NT2/D1 (cell line): ENCODE data around the gene PLEKHA7.
"Not testable (repeated sequence)": the region's sequence is repeated elsewhere in the genome, so short reads cannot be mapped to it uniquely, and the experiment has no call there.

Experiments
- DNase-seq: peaks from one replicate; pipeline ENCODE4 v3.0.0-alpha.2; 2011; ENCODE audit warnings: low read depth, low spot score
- H3K27me3 ChIP-seq: 2 replicates; pipeline ENCODE4 v1.6.0; 2011; ENCODE audit warnings: mild to moderate bottlenecking; ENCODE audit not compliant: insufficient read length, insufficient read depth
- H3K36me3 ChIP-seq: 2 replicates; pipeline ENCODE4 v1.6.1; 2011; ENCODE audit warnings: mild to moderate bottlenecking, low read length, mixed read lengths; ENCODE audit not compliant: insufficient read depth, insufficient read length
- H3K4me1 ChIP-seq: 2 replicates; pipeline ENCODE4 v1.5.1; 2011; ENCODE audit not compliant: insufficient read depth, insufficient read length
- H3K4me3 ChIP-seq: 2 replicates; pipeline ENCODE4 v1.5.1; 2011; ENCODE audit warnings: low read depth; ENCODE audit not compliant: insufficient read length
- H3K9ac ChIP-seq: 2 replicates; pipeline ENCODE4 v1.6.0; 2011; ENCODE audit warnings: low read depth; ENCODE audit not compliant: insufficient read length
- H3K9me3 ChIP-seq: 2 replicates; pipeline ENCODE4 v1.5.1; 2011; ENCODE audit warnings: mild to moderate bottlenecking, low read length; ENCODE audit not compliant: insufficient read depth
- SUZ12 ChIP-seq: IDR thresholded peaks from 2 replicates; pipeline ENCODE4 v1.6.1; 2011; ENCODE audit not compliant: insufficient read length, insufficient read depth; ENCODE audit errors: extremely low read depth
- YY1 ChIP-seq: IDR thresholded peaks from 2 replicates; pipeline ENCODE4 v1.6.1; 2011; ENCODE audit not compliant: insufficient read length, insufficient read depth
- ZNF274 ChIP-seq: IDR thresholded peaks from 2 replicates; pipeline ENCODE4 v1.6.1; 2011; ENCODE audit warnings: mild to moderate bottlenecking, low read depth, low read length

Gene PLEKHA7

DNA sequence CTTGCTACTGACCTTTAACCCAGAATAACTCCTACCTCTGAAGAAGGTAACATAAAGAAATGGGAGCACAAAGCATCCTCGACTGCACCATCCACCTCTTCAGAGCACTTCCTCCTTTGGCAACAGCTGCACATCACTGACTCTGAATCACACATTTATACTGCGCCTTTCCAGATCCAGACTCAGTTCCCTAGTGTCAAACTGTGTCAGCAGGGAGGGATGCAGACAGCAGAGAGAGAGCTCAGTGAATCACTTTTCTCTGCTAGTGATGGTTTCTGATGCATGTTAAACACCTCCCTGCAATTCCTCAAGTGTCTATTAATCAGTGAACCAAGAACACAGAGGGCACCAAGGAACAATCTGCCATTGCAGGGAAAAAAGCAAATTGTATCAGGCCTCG, 118.9 kb downstream of the PLEKHA7 start:
- no peak overlapping the region for H3K4me3 ChIP-seq
- H3K9ac ChIP-seq = no peak overlapping the region
- 0 out of 2 replicates have a peak, but pooled peaks cover 2% of the 10 kb centered on the region for H3K9me3 ChIP-seq
- DNase-seq = no peak
- TF ChIP-seq SUZ12 (no peak), ZNF274 (no peak), YY1 (no peak)
- no peaks in the 10 kb centered on the region for H3K4me1 ChIP-seq
- H3K27me3 ChIP-seq = peaks cover 79% of the 10 kb centered on the region
- no peaks in the 10 kb centered on the region for H3K36me3 ChIP-seq

- Histone ChIP-seq H3K4me1 (no peaks in the 10 kb centered on the region), H3K4me3 (no peak overlapping the region), H3K9ac (no peak overlapping the region), H3K36me3 (no peaks in the 10 kb centered on the region), H3K9me3 (peaks cover 14% of the 10 kb centered on the region; the same call in 1 of the 2 replicates), H3K27me3 (peaks cover 62% of the 10 kb centered on the region)
- DNase-seq = no peak
- TF ChIP-seq SUZ12 (no peak), ZNF274 (no peak)
Observed at GRCh38 chr11:16893456-16894066, 120.7 kb downstream of the PLEKHA7 start.

- TF ChIP-seq SUZ12 (no peak), YY1 (no peak), ZNF274 (no peak)
- peaks cover 14% of the 10 kb centered on the region; the same call in 1 of the 2 replicates for H3K9me3 ChIP-seq
- no peaks in the 10 kb centered on the region for H3K4me1 ChIP-seq
- peaks cover 48% of the 10 kb centered on the region for H3K27me3 ChIP-seq
- H3K4me3 ChIP-seq = no peak overlapping the region
- H3K36me3 ChIP-seq = no peaks in the 10 kb centered on the region
- no peak overlapping the region for H3K9ac ChIP-seq
- DNase-seq = no peak
Observed at GRCh38 chr11:16891964-16892363, 122.2 kb downstream of the PLEKHA7 start.

DNA sequence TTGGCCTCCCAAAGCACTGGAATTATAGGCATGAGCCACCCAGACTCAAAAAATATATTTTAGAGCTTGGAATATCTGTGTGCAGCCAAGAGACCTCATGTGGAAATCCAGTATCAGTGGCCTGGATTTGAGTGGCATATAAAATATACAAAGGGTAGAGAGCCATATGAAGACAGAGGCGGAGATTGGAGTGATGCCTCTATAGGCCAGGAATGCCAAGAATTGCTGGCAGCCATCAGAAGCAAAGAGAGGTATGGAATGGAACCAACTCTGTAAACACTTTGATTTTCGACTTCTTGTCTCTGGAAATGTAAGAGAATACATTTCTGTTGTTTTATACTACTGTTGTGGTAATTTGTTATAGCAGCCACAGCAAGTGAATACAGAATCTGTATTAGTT, 123.0 kb downstream of the PLEKHA7 start:
- no peak for TF ChIP-seq YY1
- TF ChIP-seq SUZ12 = no peak
- TF ChIP-seq ZNF274 = no peak
- no peaks in the 10 kb centered on the region for H3K4me1 ChIP-seq
- no peak for DNase-seq

DNA sequence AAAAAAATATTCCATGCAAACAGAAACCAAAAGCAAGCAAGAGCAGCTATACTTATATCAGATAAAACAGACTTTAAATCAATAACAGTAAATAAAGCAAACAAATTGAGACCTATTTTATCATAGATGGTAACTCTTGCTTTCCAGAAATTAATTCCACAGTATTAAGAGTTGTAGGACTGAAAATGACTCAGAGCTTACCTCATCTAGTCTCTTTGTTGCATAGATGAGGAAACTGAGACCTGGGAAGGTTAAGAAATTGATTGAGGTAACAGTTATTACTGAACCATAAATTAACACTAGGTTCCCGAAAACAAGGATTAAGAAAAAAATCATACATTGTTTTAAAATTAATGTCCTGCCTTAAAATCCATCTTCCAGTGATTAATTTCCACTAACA, 123.8 kb downstream of the PLEKHA7 start:
- no peak for DNase-seq
- H3K36me3 ChIP-seq = no peaks in the 10 kb centered on the region
- H3K4me3 ChIP-seq = no peak overlapping the region
- peaks cover 14% of the 10 kb centered on the region; the same call in 1 of the 2 replicates for H3K9me3 ChIP-seq
- H3K27me3 ChIP-seq = peaks cover 33% of the 10 kb centered on the region
- no peak overlapping the region for H3K9ac ChIP-seq
- no peaks in the 10 kb centered on the region for H3K4me1 ChIP-seq
- TF ChIP-seq SUZ12 (no peak), ZNF274 (no peak), YY1 (no peak)

More for the DNA sequence above, 123.0 kb downstream of the PLEKHA7 start:
- Histone ChIP-seq H3K27me3 (peaks cover 40% of the 10 kb centered on the region), H3K9ac (no peak overlapping the region), H3K36me3 (no peaks in the 10 kb centered on the region), H3K4me3 (no peak overlapping the region), H3K9me3 (peaks cover 14% of the 10 kb centered on the region; the same call in 1 of the 2 replicates)

- H3K4me3 ChIP-seq = no peak overlapping the region
- no peak for DNase-seq
- H3K4me1 ChIP-seq = no peaks in the 10 kb centered on the region
- H3K9ac ChIP-seq = no peak overlapping the region
- H3K9me3 ChIP-seq = peaks cover 14% of the 10 kb centered on the region; the same call in 1 of the 2 replicates
- TF ChIP-seq SUZ12 (no peak), ZNF274 (no peak)
- peaks cover 28% of the 10 kb centered on the region for H3K27me3 ChIP-seq
- no peaks in the 10 kb centered on the region for H3K36me3 ChIP-seq
Observed at GRCh38 chr11:16889905-16890304, 124.3 kb downstream of the PLEKHA7 start.

GRCh38 chr11:16889010-16889409, 125.2 kb downstream of the PLEKHA7 start:
- H3K9ac ChIP-seq, DNase-seq, H3K4me1 ChIP-seq, H3K4me3 ChIP-seq, H3K36me3 ChIP-seq: not testable (repeated sequence)
- peaks cover 19% of the 10 kb centered on the region for H3K27me3 ChIP-seq
- peaks cover 14% of the 10 kb centered on the region; the same call in 1 of the 2 replicates for H3K9me3 ChIP-seq

- H3K36me3 ChIP-seq, DNase-seq, H3K4me1 ChIP-seq, H3K27me3 ChIP-seq, H3K9ac ChIP-seq, H3K4me3 ChIP-seq: not testable (repeated sequence)
- H3K9me3 ChIP-seq = peaks cover 14% of the 10 kb centered on the region; the same call in 1 of the 2 replicates
Observed at GRCh38 chr11:16887887-16888286, 126.3 kb downstream of the PLEKHA7 start.
